Choroid plexus epithelial cell (primary cell): ENCODE measurements around the gene ETS1.
A peak's percentile ranks its signal among the peaks of the same experiment; 100 is the strongest.

Source experiments
- DNase-seq: peaks from one replicate; pipeline ENCODE4 v3.0.0-alpha.2; 2010; ENCODE audit warnings: low read depth
- H3K4me3 ChIP-seq: 2 replicates; pipeline ENCODE4 v1.5.1; 2011; ENCODE audit warnings: low read depth, mild to moderate bottlenecking, control low read depth, low read length, moderate library complexity
- CTCF ChIP-seq: conservative IDR thresholded peaks from 2 replicates; pipeline ENCODE4 v1.5.1; 2011; ENCODE audit warnings: low read depth, mild to moderate bottlenecking, control low read depth, inconsistent platforms, low read length, moderate library complexity

Gene ETS1

GRCh38 chr11:128484172-128484571, 103.2 kb downstream of the ETS1 start:
- no peak overlapping the region for H3K4me3 ChIP-seq
- TF ChIP-seq CTCF = no peak
- no peak for DNase-seq

- no peak for DNase-seq
- no peak for TF ChIP-seq CTCF
- no peak overlapping the region for H3K4me3 ChIP-seq
Observed at GRCh38 chr11:128483211-128483788, 104.1 kb downstream of the ETS1 start.

GRCh38 chr11:128482512-128483191, 104.7 kb downstream of the ETS1 start:
- no peak for TF ChIP-seq CTCF
- peak; percentile 78 for DNase-seq
- H3K4me3 ChIP-seq = no peak overlapping the region

GRCh38 chr11:128482092-128482491, 105.3 kb downstream of the ETS1 start:
- no peak for DNase-seq
- no peak overlapping the region for H3K4me3 ChIP-seq
- TF ChIP-seq CTCF = no peak

- peak; percentile 96 for DNase-seq
- no peak overlapping the region for H3K4me3 ChIP-seq
Observed at GRCh38 chr11:128481135-128481534, 106.2 kb downstream of the ETS1 start.

GRCh38 chr11:128480665-128481064, 106.7 kb downstream of the ETS1 start:
- H3K4me3 ChIP-seq = no peak overlapping the region
- TF ChIP-seq CTCF = no peak
- DNase-seq = no peak

More at GRCh38 chr11:128481135-128481534, 106.2 kb downstream of the ETS1 start:
- no peak for TF ChIP-seq CTCF

- no peak overlapping the region for H3K4me3 ChIP-seq
- TF ChIP-seq CTCF = no peak
- no peak for DNase-seq
Observed at GRCh38 chr11:128480066-128480465, 107.3 kb downstream of the ETS1 start.
